ENCODE data around the gene RPL41.
"Not testable (repeated sequence)": the region's sequence is repeated elsewhere in the genome, so short reads cannot be mapped to it uniquely, and the experiment has no call there.

The RPL41 gene

GRCh38 chr12:56103066-56103711 lies 13.2 kb upstream of the RPL41 start:
- no peak for DNase-seq (ENCODE audit: low read depth, low spot score)

- no peak for DNase-seq (ENCODE audit: low read depth, low spot score)
Observed at GRCh38 chr12:56103823-56104108, 12.7 kb upstream of the RPL41 start.

GRCh38 chr12:56104109-56104814 lies 12.2 kb upstream of the RPL41 start, which contains the start of gene PA2G4:
PA2G4 (plus strand) TSS chr12:56104559; CDS start chr12:56104738, 179 bp downstream.
- DNase-seq (ENCODE audit: low read depth, low spot score) = peak; percentile 100

- DNase-seq (ENCODE audit: low read depth, low spot score) = peak; percentile 36
Observed at GRCh38 chr12:56104815-56105608, 11.4 kb upstream of the RPL41 start.

- DNase-seq (ENCODE audit: low read depth, low spot score) = no peak
Observed at GRCh38 chr12:56105609-56105902, 10.9 kb upstream of the RPL41 start.

GRCh38 chr12:56107242-56107641 lies 9.2 kb upstream of the RPL41 start:
- no peak for DNase-seq (ENCODE audit: low read depth, low spot score)

- DNase-seq (ENCODE audit: low read depth, low spot score) = no peak
Observed at GRCh38 chr12:56110571-56110970, 5.9 kb upstream of the RPL41 start.

GRCh38 chr12:56114084-56114483 lies 2.3 kb upstream of the RPL41 start:
- DNase-seq (ENCODE audit: low read depth, low spot score) = no peak

- DNase-seq (ENCODE audit: low read depth, low spot score) = peak; percentile 28
Observed at GRCh38 chr12:56115329-56115728, 1.1 kb upstream of the RPL41 start.

GRCh38 chr12:56117082-56117706 lies 761 bp downstream of the RPL41 start:
- DNase-seq (ENCODE audit: low read depth, low spot score) = not testable (repeated sequence)

- peak; percentile 100 for DNase-seq (ENCODE audit: low read depth, low spot score)
Observed at GRCh38 chr12:56117778-56118687, 1.6 kb downstream of the RPL41 start, which contains the start of gene ZC3H10. ZC3H10 (plus strand) TSS chr12:56118266; CDS start chr12:56120563, 2,297 bp downstream.

GRCh38 chr12:56118688-56119357 lies 2.4 kb downstream of the RPL41 start:
- no peak for DNase-seq (ENCODE audit: low read depth, low spot score)

GRCh38 chr12:56119361-56119796 lies 2.9 kb downstream of the RPL41 start:
- DNase-seq (ENCODE audit: low read depth, low spot score) = peak; percentile 90

- DNase-seq (ENCODE audit: low read depth, low spot score) = peak; percentile 45
Observed at GRCh38 chr12:56120158-56120846, 3.9 kb downstream of the RPL41 start.

GRCh38 chr12:56121204-56121870 lies 4.9 kb downstream of the RPL41 start:
- no peak for DNase-seq (ENCODE audit: low read depth, low spot score)

GRCh38 chr12:56122637-56123036 lies 6.2 kb downstream of the RPL41 start:
- no peak for DNase-seq (ENCODE audit: low read depth, low spot score)

- no peak for DNase-seq (ENCODE audit: low read depth, low spot score)
Observed at GRCh38 chr12:56124133-56124532, 7.7 kb downstream of the RPL41 start.

- no peak for DNase-seq (ENCODE audit: low read depth, low spot score)
Observed at GRCh38 chr12:56126732-56127239, 10.4 kb downstream of the RPL41 start.

- DNase-seq (ENCODE audit: low read depth, low spot score) = no peak
Observed at GRCh38 chr12:56127485-56127887, 11.1 kb downstream of the RPL41 start.
